Stimulated activated CD8-positive, alpha-beta memory T cell treated with anti-CD3 and anti-CD28 coated beads, Interleukin-7, amount 100 ng/mL, for 24 hours (primary cell): ENCODE data around the gene FADS3.

ENCODE experiments used
- DNase-seq: peaks from one replicate; pipeline ENCODE4 v3.0.0-alpha.2; 2020; ENCODE audit warnings: low read depth

The FADS3 gene

DNA sequence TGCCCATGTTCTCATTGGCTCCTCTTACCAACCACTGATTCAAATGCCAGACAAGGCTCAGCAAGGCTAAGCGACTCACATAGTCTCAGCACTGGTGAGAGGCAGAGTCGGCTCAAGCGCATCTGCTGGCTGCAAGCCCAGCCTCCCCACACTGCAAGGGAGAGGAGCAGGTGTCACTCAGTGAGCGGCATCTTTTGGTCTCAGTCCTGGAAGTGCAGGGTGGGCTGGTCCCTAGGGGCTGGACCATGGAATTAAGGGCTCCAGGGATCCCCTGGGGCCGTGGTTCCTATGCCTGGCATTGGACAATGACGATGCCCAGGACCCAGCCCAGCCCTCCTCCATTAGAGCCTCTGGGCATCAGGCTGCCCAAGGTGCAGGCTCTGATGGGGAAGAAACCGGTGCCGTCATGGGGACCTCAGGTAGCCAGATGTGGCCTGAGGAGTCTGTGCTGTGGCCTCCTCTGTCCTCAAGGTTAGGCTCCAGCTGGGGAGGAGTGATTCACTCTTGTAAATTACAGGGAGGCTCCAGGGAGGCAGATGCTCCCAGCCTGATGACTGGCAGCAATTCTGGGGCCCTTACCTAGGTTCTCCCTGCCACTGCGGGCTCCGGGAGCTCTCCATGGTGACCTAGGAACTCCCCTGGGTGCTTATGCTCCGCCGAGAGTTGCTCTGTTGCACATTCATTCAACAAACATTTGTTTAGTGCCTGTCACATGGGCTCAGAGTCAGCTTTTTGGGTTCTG is 35.2 kb downstream of the FADS3 start:
- no peak for DNase-seq

DNA sequence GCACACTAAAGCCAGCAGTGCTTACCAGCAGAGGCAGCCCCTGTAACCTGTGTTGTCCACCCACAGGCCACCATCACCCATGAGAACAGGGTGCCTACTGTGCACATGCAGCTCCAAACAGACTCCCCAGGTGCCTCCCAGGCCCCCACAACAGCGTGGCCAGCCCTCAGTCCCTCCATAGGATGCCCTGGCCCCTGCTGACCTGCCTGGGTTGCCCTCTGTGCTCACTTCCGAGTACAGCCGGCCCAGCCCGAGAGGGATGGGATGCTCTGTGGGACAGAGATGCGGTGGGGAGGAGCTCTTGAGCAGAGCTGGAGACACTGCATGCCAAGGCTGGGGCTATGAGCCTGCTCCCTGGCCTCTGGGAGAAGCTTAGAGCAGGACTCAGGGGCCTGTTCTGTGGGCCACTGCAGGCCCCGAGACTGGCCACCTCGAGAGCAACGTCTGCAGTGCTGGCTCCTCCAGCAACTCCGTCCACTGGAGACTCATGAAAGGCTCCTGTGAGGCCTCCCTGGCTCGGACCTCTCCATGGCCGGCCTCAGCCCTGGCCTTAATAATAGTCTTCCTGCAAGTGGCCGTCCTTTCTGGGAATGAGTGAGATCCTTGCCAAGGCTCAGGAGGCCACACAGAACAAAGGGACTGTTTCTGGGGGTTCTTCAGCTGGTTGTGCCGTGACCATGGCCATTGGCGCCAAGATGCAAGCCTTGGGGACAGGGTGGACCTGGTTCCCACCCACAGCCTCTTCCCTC is 36.2 kb downstream of the FADS3 start:
- DNase-seq = no peak

DNA sequence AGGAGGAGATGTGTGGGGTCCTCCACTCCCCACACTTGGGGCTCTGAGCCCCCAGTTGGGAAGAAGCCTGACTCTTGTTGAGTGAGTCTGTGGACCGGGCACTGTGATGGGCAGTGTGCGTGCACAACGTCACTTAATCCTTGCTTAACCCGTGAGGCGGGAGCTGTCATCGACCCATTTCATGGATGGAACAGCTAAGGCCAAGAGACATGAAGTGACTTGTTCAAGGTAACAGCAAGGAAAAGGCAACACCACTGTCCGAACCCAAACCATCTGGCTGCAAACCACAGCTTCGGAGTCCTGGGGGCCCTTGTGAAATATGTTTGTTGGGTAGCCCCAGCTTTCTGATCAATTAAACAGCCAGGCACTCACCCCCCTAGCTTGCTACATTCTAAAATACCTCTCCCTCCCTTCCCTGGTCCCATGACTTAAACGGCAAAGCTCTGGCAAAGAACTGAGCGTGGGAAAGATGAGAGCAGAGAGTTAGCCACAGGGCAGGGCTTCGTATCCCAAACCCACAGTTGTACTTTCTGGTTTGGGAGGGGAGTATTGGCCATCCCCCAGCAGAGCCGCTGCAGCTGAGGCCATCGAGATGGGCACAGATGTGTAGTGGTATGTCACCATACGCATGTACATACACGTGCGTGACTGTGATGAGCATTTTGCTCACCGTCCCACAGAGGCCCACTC is 37.0 kb downstream of the FADS3 start:
- no peak for DNase-seq

DNA sequence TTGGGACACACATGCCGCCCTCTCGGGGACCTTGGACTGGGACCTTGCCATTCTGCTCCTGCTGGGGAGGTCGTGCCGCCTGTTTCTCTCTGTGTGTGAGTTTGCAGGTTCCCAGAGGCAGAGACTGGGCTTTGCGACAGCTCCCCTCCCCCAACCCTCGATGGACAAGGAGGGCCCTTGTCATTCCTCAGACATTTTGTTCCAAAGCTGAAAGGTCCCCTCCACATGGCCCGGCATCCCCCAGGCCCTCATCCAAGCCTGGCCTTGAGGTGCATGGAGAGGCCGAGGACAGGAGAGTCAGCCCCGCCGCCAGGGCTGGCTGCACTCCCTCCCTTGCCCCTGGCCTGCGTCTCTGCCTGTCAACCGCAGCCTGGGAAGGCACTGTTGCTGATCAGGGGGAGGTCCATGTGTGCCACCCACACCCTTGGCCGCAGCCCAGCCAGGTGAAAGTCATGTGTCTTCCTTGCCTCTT is 37.6 kb downstream of the FADS3 start:
- no peak for DNase-seq

DNA sequence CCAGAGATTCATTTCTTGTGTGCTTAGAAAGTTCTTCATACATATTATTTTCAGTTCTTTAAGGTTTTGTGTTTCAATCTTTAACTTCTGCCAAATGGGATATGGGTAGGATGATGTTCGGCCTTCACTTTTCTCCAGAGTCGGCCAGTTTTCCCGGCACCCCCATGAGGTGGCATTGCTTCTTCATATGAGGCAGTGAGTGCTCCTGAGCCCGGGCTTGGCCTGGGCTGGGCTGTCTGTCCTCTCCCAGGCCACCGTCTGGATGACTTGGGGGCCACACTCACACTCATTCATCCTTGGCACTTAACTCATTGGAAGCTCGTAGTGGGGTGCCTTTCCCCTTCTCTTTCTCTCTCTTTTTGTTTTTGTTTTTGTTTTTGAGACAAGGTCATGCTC is 39.4 kb downstream of the FADS3 start:
- DNase-seq = no peak

DNA sequence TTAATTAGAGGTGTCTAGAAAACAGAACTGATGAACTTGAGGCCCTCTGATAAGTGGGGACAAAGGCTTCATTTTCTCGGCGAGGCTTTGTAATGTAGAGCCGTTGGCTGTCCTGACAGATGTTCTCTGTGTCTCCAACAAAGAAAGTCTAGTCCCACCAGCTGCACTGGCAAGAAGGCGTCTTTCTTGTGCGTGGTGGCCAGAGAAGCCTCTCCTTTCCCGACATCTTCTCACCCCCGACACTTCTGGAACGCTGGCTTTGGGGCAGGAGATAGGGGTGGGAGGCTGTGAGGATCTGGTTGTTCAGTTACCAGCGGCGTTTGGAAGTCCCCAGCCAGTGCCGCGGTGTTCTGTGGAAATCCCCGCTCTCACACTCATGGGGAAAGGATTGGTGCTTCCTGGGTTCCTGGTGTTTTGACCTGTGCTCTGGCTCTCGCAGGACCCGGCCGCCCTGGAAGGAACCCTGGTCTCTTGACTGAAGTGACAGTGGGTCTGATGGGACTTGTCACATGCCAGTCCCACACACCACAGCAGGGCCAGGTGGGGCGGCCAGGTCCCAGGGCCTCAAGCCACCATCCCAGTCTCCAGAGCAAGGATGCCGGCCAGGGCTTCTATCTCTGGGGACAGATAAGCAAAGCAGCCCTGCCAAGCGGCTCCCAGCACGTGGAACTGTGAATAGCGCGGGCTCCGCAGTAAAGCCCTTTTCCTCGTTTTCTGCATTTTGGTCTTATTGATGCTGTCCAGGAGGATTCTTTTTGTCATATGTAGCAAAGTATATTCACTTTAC is 40.0 kb downstream of the FADS3 start:
- DNase-seq = no peak

DNA sequence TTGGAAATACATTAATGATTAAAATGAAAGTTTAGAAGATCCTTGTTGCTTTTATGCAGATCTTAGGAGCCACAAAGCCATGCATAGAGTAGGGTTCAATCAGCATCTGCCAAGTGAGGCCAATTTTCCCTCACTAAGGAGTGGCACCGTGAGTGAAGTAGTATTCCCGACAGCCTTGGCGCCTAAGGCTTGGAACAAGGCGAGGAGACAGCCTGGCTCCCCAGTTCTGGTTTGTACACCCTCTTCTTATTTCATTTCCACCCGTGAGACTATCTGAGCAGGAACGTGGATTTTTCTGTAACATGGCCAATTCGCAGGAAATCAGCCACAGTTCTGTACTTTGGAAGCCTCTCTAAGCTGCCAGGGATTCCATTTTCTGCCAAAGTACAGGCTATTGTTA is 40.7 kb downstream of the FADS3 start:
- no peak for DNase-seq

DNA sequence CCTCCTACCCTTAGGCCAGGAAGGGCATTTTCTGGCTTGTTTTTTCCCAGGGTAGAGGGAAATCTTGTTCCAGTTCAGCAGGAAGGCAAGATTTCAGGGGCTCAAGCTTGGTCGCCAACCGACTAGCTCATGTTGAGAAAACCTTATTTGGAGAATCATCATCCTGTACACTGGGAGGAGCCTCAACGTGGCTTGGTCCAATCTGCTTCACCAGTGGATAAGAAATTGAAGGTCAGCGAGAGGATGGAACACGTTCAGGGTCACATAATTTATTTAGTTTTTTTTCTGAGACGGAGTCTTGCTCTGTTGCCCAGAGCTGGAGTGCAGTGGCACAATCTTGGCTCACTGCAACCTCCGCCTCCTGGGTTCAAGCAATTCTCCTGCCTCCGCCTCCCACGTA is 42.7 kb downstream of the FADS3 start:
- no peak for DNase-seq

DNA sequence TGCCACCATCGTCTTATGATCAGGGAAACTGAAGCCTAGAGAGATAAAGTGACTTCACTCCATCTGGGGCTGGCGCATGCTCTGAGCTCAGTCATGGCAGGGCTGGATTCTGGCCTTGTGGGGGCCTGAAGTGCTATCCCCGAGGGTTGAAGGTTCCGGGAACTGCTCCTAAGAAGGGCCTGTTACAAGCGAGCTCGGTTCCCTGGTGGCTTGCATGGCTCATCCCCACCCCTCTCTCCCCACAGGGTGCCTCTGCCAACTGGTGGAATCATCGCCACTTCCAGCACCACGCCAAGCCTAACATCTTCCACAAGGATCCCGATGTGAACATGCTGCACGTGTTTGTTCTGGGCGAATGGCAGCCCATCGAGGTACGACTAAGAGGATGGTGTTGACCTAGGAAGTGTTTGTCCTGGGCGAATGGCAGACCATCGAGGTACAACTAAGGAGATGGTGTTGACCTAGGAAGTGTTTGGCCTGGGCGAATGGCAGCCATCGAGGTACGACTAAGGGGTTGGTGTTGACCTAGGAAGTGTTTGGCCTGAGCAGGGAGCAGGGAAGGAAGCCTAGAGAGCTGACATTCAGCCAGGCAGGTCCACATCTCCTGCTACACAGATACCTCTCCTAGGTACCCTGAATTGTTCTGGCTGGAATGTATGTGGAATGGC is 43.3 kb downstream of the FADS3 start:
- no peak for DNase-seq

DNA sequence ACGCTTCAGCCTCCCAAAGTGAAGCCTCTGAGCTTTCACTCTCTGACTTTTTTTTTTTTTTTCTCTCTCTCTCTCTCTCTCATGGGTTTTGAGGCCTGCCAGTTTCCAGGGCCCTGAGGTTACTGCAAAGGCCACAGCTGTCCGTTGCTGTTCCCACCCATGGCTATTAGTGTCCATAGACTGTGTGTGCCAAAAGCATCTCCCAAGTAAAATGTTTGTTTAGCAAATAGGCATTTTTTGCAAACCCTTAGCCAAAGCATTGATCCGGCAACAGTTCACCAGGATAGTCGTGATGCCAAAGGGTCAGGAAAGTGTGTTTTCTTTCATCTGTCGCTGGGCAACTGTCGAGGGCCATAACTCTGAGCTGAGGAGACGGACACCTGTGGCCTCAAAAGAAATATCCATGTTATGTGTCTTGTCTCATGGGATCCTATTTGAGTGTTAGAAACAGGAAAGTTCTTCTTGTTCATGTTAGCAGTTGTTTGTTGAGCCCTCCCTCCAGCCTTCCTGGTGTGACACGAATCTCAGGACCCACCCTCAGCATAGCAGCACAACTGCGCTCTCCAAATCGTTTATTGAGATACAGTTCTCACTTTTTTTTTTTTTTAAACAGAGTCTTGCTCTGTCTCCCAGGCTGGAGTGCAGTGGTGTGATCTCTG is 44.9 kb downstream of the FADS3 start:
- no peak for DNase-seq

DNA sequence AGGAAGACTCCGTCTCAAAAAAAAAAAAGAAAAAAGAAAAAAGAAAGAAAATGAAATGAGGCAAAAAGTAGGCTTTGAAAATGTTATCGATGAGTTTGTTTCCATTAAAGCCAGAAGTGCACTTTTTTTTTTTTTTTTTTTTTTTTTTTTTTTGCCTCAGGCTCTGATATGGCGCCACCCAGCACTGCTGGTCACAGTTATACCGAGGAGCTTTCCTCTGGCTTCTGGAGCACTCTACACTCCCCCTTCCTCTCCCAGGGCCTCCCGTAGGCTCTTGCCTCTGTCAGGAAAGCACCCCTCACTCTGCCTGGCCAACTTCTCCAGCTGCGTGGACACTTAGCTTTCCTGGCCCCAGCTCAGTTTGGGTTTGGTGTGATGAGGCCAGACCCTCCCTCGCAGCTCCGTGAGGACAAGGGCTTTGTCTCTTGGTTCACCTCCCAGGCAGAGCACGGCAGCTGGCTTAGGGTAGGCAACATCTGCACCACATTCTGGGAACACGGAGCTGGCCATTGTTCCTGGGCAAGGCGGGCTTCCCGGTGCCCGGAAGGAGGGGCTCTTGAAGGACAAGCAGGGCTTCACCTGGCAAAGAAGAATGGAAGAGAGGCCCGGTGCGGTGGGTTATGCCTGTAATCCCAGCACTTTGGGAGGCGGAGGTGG is 46.3 kb downstream of the FADS3 start:
- no peak for DNase-seq

DNA sequence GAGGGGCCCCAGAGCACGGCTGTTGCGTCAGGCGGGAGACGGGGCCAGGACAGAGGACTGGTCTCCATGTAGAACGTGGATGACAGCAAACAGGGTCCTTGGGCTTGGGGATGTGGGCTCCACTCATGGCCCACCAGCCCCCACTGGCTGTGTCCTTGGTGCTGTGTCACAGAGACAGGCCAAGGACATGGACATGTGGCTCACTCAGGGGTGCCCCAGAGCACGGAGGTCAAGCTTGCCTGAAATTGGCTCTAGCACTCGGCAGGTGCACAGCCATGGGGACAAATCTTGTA is 48.9 kb downstream of the FADS3 start:
- DNase-seq = no peak

DNA sequence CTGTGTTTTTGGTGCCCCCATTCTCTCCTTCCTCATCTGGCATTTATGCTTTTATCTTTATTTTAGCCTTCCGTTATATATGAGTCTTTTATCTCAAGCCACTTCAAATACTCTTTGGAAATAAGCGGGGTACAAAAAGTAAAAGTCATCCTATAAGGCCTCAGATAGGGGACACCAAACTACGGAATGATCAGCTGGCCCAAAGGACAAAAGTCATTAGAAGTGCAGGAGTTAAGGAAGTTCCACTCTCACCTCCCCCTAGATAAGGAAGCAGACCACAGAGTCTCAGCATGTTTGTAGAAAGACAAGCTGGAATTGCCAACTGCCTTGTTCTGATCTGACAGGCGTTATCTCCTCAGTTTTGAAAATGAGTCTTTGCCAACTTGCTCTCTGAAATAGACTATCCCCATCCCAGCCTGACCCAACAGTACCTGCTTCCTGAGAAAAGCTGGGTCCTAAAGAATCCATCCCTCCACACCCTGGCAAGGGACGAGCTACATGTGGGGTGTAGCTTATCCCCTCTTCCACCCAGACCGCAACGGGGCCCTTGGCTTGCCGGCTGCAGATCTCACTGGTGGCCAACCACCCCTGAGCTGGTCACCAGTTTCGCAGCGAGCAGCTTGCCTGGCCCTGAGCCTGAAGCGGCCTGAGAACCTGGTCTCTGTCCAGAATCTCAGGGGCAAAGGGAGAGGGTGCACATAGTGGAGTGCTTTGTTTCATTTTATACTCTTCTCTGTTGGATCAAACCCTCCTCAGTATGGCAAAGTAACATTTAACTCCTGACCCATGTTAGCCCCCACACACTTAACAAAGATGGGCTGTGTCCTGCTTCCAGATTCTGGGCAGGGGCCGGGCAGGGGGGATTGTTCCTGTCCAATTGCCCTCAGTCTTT is 49.5 kb downstream of the FADS3 start:
- DNase-seq = no peak

DNA sequence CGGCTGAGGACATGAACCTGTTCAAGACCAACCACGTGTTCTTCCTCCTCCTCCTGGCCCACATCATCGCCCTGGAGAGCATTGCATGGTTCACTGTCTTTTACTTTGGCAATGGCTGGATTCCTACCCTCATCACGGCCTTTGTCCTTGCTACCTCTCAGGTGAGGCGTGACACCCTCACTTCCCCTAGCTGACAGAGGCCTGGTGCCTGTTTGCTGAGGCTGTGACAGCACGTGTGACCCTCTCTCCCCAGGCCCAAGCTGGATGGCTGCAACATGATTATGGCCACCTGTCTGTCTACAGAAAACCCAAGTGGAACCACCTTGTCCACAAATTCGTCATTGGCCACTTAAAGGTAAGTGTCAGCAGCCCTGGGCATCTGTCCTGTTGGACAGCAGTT is 51.0 kb downstream of the FADS3 start:
- DNase-seq = no peak

DNA sequence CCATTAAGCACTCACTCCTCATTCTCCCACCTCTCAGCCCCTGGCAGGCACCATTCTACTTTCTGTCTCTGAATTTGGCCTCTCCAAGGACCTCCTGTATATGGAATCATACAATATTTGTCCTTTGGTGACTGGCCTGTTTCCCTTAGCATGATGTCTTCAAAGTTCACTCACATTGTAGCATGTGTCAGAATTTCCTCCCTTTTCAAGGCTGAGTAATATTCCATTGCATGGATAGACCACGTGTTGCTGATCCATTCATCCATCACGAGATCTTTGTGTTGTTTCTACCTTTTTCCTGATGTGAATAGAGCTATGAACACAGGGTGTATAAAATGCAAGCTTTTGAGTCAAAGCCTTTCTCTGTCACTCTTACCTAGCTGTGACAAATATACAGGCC is 51.6 kb downstream of the FADS3 start:
- no peak for DNase-seq

DNA sequence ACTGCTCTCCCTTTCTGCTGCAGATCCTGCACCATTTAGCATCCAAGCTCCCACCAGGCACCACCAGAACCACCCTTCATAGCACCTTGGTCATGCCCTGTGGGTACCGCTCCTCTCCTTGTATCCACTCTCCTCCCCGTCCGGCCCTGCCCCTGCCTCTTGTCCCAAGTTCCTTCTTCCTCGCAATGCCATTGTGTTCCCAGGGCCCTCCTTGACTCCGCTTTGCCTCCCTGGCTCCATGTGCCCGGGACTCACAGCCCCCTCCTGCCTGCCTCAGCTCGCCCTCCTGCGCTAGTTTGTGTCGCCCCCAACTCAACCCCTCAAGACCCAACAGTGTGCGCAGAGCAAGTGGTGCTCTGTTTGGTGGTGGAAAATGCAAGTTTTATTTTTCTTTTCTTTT is 52.4 kb downstream of the FADS3 start:
- DNase-seq = no peak

DNA sequence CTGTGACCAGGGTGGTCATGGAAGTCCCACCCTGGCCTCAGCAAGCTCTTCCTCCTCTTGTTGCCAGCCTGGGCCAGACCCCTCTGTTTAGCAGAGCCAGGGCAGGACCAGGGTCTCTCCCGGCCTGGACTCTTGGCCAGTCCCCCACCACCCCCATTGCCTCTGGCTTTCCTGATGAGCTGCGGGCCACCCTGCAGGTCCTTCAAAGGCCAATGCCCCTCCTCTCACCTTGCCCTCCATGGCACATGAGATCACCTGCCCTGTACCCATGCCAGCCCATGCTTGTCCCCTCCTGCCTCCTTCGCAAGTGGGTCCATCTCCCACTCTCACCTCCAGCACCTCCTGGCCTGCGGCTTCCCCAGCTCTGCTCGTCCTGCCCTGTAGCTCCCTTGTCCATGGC is 52.8 kb downstream of the FADS3 start:
- DNase-seq = no peak

DNA sequence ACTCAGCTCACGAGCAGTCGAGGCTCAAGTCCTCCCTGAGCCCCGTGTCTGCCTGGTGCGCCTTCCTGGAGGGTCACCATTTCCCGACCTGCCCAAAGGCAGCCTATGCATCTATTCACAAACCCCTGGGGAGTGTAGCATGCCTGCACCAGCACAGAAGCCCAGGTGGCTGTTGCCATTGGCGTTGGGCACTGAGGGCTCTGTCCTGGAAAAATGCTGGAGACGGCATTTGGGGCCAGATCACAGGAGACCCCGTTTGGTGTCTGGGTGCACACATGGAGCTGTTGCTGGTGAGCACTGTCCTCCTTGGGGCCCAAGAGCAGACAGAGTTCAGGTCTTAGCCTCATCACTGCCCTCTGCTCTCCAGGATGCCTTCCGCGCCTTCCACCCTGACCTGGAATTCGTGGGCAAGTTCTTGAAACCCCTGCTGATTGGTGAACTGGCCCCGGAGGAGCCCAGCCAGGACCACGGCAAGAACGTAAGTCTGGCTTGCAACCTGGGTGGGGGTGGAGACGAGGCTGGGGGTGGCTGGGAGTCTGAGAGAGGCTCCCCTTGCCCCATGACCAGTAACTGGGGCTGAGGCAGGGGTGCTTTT is 53.8 kb downstream of the FADS3 start:
- DNase-seq = no peak

DNA sequence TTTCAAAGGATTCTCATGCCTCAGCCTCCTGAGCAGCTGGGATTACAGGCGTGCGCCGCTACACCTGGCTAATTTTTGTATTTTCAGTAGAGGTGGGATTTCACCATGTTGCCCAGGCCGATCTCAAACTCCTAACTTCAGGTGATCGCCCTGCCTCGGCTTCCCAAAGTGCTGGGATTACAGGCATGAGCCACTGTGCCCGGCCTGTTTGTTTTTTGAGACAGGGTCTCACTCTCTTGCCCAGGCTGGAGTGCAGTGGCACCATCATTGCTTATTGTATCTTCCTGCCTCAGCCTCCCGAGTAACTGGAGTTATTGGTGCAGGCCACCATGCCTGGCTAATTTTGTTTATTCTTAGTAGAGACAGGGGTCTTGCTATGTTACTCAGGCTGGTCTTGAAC is 55.2 kb downstream of the FADS3 start:
- DNase-seq = no peak
